Midbrain (tissue), 1 donor: ENCODE measurements around the gene RASSF3.

Source experiments
- DNase-seq: peaks from one replicate; lab custom pipeline; 2025; lab: John Stamatoyannopoulos, UW

RASSF3 gene

GRCh38 chr12:64729909-64730587, 119.8 kb downstream of the RASSF3 start:
- no peak for DNase-seq

DNA sequence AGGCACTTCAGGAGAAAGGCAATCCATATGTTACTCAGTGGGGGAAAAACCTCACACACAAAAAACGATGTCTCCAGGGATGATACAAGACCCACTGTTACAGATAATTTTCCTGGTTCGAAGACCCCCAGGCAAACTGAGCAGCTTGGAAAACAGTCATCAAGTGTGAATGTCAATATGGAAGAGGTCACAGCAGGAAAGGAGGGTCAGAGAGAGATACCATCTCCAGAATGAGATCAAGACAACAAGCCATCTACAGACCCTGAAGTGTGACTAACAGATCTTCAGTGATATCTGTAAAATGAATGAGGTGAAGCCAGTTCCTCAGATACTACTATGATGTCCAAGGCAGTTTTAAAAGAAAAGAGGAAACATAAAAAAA, 120.3 kb downstream of the RASSF3 start:
- DNase-seq, result no peak

DNA sequence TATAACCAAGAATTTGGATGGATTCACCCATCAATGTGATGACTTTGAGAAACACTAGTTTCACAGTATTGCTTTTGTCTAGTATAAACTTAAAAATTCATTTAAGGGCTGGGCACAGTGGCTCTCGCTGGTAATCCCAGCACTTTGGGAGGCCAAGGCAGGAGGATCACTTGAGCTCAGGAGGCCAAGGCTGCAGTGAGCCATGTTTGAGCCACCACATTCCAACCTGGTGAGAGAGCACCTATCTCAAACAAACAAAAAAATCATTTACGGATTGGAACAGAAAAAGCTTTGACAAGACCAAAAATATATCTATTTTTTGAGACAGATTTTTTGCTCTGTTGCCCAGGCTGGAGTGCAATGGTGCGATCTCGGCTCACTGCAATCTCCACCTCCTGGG, 121.4 kb downstream of the RASSF3 start:
- DNase-seq, result no peak

DNA sequence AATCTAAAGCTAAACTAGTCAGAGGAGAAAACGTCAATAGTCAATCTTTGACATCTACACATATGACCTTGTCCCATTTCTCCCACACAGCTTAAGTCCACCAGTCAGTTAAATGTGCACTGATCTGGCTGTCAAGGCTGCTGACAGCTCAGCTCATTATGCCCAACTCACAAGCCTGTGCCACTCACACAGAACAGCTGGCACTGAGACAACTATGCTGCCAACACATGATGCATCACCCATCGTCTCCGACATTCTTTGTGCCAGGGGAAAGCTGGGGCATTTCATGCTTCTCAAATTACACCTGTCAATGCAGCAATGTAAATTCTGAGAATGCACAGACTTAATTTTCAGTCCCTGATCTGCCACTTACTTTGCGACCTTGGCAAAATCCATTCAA, 123.6 kb downstream of the RASSF3 start:
- peak; percentile 27 for DNase-seq

DNA sequence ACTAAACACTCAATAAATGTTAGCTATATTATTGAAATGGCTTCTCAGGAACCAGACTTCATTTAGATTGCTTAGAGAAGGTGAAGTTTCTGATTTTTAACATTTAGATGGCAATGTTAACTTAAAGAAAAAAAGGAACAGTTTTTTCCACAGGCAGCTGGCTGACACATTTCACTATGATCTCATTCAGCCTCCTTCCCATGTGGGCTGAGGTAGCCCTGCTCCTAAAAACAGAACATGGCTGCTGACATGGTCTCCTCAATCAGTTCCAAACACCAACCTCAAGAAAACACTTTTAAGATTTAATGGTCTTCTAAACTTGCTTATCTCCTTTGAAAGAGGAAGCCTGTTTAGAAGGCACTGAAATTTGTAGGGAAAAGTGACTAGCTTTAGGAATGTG, 125.1 kb downstream of the RASSF3 start:
- no peak for DNase-seq

- no peak for DNase-seq
Measured at GRCh38 chr12:64736771-64737170, 126.5 kb downstream of the RASSF3 start.

DNA sequence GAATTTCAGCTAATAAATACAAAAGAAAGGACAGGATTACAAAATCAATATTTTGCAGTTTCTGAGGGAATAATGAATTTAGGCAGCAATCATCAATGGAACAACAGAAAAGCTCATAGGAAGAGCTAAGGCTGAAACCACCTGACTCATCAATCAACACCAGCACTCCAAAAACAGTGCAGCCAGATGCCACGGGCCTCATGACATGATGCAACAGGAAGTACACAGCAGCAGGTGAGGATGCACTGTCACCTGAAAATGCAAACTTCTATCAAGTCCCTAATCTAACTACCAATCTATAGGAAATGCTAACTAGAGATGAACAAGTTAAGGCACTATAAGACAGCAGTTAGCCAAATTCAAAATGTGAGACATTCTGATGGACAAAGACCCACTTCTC, 127.2 kb downstream of the RASSF3 start:
- no peak for DNase-seq

- DNase-seq, result no peak
Measured at GRCh38 chr12:64739778-64740177, 129.5 kb downstream of the RASSF3 start.

DNA sequence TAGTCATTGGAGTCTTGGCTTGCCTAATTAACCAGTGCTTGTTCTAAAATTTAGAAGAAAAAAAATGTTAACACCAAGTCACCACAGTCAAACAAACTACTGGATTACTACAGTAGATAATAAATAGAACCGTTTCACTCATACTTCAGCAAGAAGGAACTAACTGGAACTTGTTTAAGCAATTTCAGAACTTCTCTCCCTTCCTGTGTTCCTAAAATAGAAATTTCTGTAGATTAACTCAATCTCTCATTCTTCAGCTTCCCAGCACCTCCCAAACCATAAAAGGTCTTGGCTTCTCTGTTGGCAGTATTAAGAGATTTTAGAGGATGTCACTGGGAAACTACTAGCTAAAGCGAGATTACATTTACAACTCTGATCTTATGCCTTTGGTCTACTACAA, 130.4 kb downstream of the RASSF3 start:
- DNase-seq, result no peak

DNA sequence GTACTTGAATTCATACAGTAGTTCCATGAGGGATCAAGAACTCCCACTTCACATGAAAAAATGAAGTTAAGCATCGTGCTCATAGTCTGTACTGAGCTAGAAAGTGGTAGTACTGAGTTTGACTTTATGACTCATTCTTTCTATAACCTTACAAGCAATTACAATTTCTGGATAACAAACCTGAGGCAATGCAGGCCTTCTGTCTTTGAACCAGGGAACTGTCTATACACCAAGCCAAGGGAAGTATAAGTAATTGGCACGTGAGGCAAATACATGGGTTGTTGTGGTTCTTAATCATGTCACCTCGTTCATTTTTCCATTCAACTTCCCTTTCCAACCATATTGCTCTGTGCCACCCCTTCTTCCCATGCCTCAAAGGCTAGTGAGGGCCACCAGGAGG, 132.1 kb downstream of the RASSF3 start:
- DNase-seq, result no peak

- DNase-seq, result no peak
Measured at GRCh38 chr12:64743206-64743605, 132.9 kb downstream of the RASSF3 start.

- no peak for DNase-seq
Measured at GRCh38 chr12:64744422-64745258, 134.3 kb downstream of the RASSF3 start.

GRCh38 chr12:64745259-64745807, 135.0 kb downstream of the RASSF3 start:
- no peak for DNase-seq

- no peak for DNase-seq
Measured at GRCh38 chr12:64745980-64746379, 135.7 kb downstream of the RASSF3 start.

GRCh38 chr12:64746663-64747062, 136.4 kb downstream of the RASSF3 start:
- no peak for DNase-seq
